HepG2 (cell line): ENCODE data around the gene COL9A3. TPM values are rescaled to one million over a fixed set of nuclear protein-coding genes. Genes with fewer than 3 reads are reported as not detected.

Source experiments
- BRCA1 ChIP-seq: sonication (generic); formaldehyde crosslinking; IDR thresholded peaks from 2 replicates; pipeline ENCODE4 v1.4.0; 2020; ENCODE audit warnings: missing genetic modification reagents
- CENPX ChIP-seq: sonication (generic); formaldehyde crosslinking; IDR thresholded peaks from 2 replicates; pipeline ENCODE4 v1.9.0; 2021; ENCODE audit warnings: mild to moderate bottlenecking, missing genetic modification reagents, moderate library complexity
- FOXJ3 ChIP-seq: sonication (generic); formaldehyde crosslinking; IDR thresholded peaks from 2 replicates; pipeline ENCODE4 v1.4.0; 2020; ENCODE audit warnings: missing genetic modification reagents, mild to moderate bottlenecking, borderline replicate concordance
- KAT7 ChIP-seq: IDR thresholded peaks from 2 replicates; pipeline ENCODE4 v1.6.1; 2018; ENCODE audit warnings: borderline replicate concordance, missing compliant biosample characterization
- KDM5B ChIP-seq: sonication (generic); formaldehyde crosslinking; IDR thresholded peaks from 2 replicates; pipeline ENCODE4 v1.4.0; 2020; ENCODE audit warnings: missing genetic modification reagents, mild to moderate bottlenecking, borderline replicate concordance
- KLF12 ChIP-seq: sonication (generic); formaldehyde crosslinking; IDR thresholded peaks from 2 replicates; pipeline ENCODE4 v1.4.0; 2020; ENCODE audit warnings: missing genetic modification reagents, borderline replicate concordance
- MBD4 ChIP-seq: IDR thresholded peaks from 2 replicates; pipeline ENCODE4 v1.6.1; 2012; ENCODE audit warnings: low read length, inconsistent platforms, borderline replicate concordance
- MED8 ChIP-seq: sonication (generic); formaldehyde crosslinking; IDR thresholded peaks from 2 replicates; pipeline ENCODE4 v1.8.1; 2023; ENCODE audit warnings: mild to moderate bottlenecking, missing genetic modification reagents; ENCODE audit not compliant: insufficient replicate concordance
- SRSF4 ChIP-seq: fragments of 200-400 bp; formaldehyde crosslinking; IDR thresholded peaks from one replicate; pipeline ENCODE4 v1.6.1; 2018; ENCODE audit warnings: mild to moderate bottlenecking, low read depth, low read length, moderate library complexity; ENCODE audit not compliant: poor library complexity, severe bottlenecking
- ZBTB21 ChIP-seq: sonication (generic); formaldehyde crosslinking; IDR thresholded peaks from 2 replicates; pipeline ENCODE4 v1.4.0; 2020; ENCODE audit warnings: missing genetic modification reagents
- ZBTB7B ChIP-seq: sonication (generic); formaldehyde crosslinking; IDR thresholded peaks from 2 replicates; pipeline ENCODE4 v1.4.0; 2020; ENCODE audit warnings: missing genetic modification reagents
- ZFP82 ChIP-seq: sonication (generic); formaldehyde crosslinking; IDR thresholded peaks from 2 replicates; pipeline ENCODE4 v1.5.1; 2020; ENCODE audit warnings: mild to moderate bottlenecking, missing genetic modification reagents, borderline replicate concordance
- ZKSCAN1 ChIP-seq: fragments of 150-350 bp; IDR thresholded peaks from 2 replicates; pipeline ENCODE4 v1.6.1; 2014; ENCODE audit warnings: low read length
- ZNF136 ChIP-seq: sonication (generic); formaldehyde crosslinking; IDR thresholded peaks from 2 replicates; pipeline ENCODE4 v1.8.1; 2022; ENCODE audit warnings: low read depth, mild to moderate bottlenecking, moderate library complexity, missing genetic modification reagents
- ZNF501 ChIP-seq: sonication (generic); formaldehyde crosslinking; IDR thresholded peaks from 2 replicates; pipeline ENCODE4 v1.5.1; 2020; ENCODE audit warnings: mild to moderate bottlenecking, moderate library complexity, missing genetic modification reagents
- ZNF546 ChIP-seq: sonication (generic); formaldehyde crosslinking; conservative IDR thresholded peaks from 2 replicates; pipeline ENCODE4 v1.8.1; 2023; ENCODE audit warnings: mild to moderate bottlenecking, missing genetic modification reagents
- ZNF614 ChIP-seq: IDR thresholded peaks from 2 replicates; pipeline ENCODE4 v1.6.1; 2018; ENCODE audit warnings: missing biosample characterization, missing genetic modification reagents, inconsistent platforms, borderline replicate concordance
- polyA plus RNA-seq, 8 experiments: library from polyadenylated mRNA; depleted of rRNA in 3 of 8; stranded (reverse) in 7 of 8; unstranded in 1 of 8; fragments of >200 nt; fragmentation: Illumina TruSeq in 4 of 8; extraction: Trizol in 4 of 8; gene quantifications; 2 replicates each; pipeline versions ENCODE4 v1.2.1 to v1.2.3, GENCODE V29; 2011 to 2016; ENCODE audit warnings: low read depth in 4 of 8, missing spikeins in 1 of 8, mixed read lengths in 1 of 8; ENCODE audit not compliant: insufficient read depth in 1 of 8
- total RNA-seq, 5 experiments: library from RNA; depleted of rRNA; stranded (reverse); fragments of >200 nt; fragmentation: Illumina TruSeq; extraction: Trizol; gene quantifications; 2 replicates each; pipeline ENCODE4 v1.2.3, GENCODE V29; 2016; ENCODE audit warnings: low read depth in 1 of 5
- TF ChIP-seq, protein P1 (sequence below): sonication (generic); formaldehyde crosslinking; IDR thresholded peaks from 2 replicates; pipeline ENCODE4 v1.5.1; 2020; ENCODE audit warnings: mild to moderate bottlenecking, missing genetic modification reagents
- TF ChIP-seq, protein P2 (sequence below): sonication (generic); formaldehyde crosslinking; IDR thresholded peaks from 2 replicates; pipeline ENCODE4 v1.9.0; 2021; ENCODE audit warnings: missing genetic modification reagents, borderline replicate concordance
- TF ChIP-seq, protein P3 (sequence below): sonication (generic); formaldehyde crosslinking; IDR thresholded peaks from 2 replicates; pipeline ENCODE4 v1.8.1; 2023; ENCODE audit warnings: mild to moderate bottlenecking, moderate library complexity, missing genetic modification reagents
- TF ChIP-seq, protein P4 (sequence below): sonication (generic); formaldehyde crosslinking; IDR thresholded peaks from 2 replicates; pipeline ENCODE4 v1.4.0; 2020; ENCODE audit warnings: missing genetic modification reagents

COL9A3 gene
- total and polyA plus RNA-seq, 2 of the 13 experiments (the other 11 are each of a cell fraction or from before 2014, with no cell fraction given): 155 to 204 TPM

DNA sequence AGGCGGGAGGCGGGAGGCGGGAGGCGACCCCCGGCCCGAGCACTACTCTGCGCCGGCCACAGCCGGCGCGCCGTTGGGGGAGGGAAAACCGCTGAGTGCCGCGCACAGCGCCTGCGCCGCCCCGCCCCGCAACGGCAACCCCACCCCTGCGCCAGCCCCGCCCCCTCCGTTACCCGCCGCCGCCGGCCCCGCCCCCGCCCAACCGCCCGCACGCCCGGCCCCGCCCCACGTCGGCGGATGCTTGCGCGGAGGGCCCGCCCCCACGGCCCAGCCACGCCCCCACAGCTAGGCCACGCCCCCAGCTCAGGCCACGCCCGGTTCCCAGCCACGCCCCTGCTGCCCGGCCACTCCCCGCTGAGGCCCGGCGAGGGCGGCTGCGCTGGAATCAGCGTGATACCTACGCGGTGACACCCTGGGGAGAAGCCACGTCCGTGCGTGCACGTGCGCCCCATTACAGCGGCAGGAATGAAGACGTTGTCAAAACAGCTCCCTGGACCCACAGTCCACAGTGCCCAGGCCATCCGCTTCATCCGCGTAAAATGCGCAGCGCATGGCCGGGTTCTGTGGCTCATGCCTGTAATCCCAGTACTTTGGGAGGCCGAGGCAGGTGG lies 45.0 kb downstream of the COL9A3 start, which contains the start of gene TCFL5 (continued):
- TF ChIP-seq, protein P1, sequence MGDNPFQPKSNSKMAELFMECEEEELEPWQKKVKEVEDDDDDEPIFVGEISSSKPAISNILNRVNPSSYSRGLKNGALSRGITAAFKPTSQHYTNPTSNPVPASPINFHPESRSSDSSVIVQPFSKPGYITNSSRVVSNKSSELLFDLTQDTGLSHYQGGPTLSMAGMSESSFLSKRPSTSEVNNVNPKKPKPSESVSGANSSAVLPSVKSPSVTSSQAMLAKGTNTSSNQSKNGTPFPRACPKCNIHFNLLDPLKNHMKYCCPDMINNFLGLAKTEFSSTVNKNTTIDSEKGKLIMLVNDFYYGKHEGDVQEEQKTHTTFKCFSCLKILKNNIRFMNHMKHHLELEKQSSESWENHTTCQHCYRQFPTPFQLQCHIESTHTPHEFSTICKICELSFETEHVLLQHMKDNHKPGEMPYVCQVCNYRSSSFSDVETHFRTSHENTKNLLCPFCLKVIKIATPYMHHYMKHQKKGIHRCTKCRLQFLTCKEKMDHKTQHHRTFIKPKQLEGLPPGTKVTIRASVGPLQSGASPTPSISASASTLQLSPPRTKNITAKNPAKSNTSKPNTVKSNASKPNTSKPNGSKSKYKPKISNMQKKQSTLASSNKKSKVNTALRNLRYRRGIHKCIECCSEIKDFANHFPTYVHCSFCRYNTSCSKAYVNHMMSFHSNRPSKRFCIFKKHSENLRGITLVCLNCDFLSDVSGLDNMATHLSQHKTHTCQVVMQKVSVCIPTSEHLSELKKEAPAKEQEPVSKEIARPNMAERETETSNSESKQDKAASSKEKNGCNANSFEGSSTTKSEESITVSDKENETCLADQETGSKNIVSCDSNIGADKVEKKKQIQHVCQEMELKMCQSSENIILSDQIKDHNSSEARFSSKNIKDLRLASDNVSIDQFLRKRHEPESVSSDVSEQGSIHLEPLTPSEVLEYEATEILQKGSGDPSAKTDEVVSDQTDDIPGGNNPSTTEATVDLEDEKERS: peak; percentile 94
- TF ChIP-seq ZNF614 (CRISPR knock-in tag): peak; percentile 97
- TF ChIP-seq, protein P2, sequence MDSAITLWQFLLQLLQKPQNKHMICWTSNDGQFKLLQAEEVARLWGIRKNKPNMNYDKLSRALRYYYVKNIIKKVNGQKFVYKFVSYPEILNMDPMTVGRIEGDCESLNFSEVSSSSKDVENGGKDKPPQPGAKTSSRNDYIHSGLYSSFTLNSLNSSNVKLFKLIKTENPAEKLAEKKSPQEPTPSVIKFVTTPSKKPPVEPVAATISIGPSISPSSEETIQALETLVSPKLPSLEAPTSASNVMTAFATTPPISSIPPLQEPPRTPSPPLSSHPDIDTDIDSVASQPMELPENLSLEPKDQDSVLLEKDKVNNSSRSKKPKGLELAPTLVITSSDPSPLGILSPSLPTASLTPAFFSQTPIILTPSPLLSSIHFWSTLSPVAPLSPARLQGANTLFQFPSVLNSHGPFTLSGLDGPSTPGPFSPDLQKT (CRISPR knock-in tag): no peak
- TF ChIP-seq ZNF136: peak; percentile 96
- no peak for TF ChIP-seq CENPX (CRISPR knock-in tag)
- TF ChIP-seq ZBTB21 (CRISPR knock-in tag): 0 out of 2 replicates have a peak, but pooled peaks have one; percentile 60
- peak; percentile 92; the same call in 1 of the 2 replicates for TF ChIP-seq ZNF501
- TF ChIP-seq KDM5B (CRISPR knock-in tag): peak; percentile 98
- TF ChIP-seq MED8 (CRISPR knock-in tag): peak; percentile 77
- no peak for TF ChIP-seq KAT7 (CRISPR knock-in tag)
- TF ChIP-seq FOXJ3 (CRISPR knock-in tag): peak; percentile 38; the same call in 1 of the 2 replicates
- peak; percentile 89 for TF ChIP-seq KLF12
- TF ChIP-seq, protein P3, sequence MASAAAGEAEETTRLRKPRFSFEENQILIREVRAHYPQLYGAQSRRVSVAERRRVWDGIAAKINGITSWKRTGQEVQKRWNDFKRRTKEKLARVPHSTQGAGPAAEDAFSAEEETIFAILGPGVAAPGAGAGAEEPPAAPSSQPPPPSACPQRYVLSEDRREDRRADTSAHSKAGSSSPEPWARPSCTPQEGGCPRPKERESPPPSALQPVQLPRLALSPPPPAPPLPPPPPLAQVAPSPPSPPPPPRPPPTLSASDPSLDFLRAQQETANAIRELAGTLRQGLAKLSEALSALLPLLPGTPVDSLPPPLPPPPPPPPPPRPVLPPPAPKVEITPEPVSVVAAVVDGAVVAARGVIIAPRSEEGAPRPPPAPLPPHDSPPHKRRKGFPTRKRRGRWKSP (CRISPR knock-in tag): peak; percentile 94
- peak; percentile 76; the same call in 1 of the 2 replicates for TF ChIP-seq ZFP82
- TF ChIP-seq ZKSCAN1: no peak
- peak; percentile 95 for TF ChIP-seq BRCA1 (CRISPR knock-in tag)
- TF ChIP-seq, protein P4, sequence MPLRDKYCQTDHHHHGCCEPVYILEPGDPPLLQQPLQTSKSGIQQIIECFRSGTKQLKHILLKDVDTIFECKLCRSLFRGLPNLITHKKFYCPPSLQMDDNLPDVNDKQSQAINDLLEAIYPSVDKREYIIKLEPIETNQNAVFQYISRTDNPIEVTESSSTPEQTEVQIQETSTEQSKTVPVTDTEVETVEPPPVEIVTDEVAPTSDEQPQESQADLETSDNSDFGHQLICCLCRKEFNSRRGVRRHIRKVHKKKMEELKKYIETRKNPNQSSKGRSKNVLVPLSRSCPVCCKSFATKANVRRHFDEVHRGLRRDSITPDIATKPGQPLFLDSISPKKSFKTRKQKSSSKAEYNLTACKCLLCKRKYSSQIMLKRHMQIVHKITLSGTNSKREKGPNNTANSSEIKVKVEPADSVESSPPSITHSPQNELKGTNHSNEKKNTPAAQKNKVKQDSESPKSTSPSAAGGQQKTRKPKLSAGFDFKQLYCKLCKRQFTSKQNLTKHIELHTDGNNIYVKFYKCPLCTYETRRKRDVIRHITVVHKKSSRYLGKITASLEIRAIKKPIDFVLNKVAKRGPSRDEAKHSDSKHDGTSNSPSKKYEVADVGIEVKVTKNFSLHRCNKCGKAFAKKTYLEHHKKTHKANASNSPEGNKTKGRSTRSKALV: peak; percentile 80; the same call in 1 of the 2 replicates
- peak; percentile 45; the same call in 1 of the 2 replicates for TF ChIP-seq ZBTB7B
- TF ChIP-seq SRSF4: no peak
- TF ChIP-seq ZNF546: peak; percentile 90
- TF ChIP-seq MBD4: no peak
